ENCODE results near the gene SH2D1A. TPM values are rescaled to one million over a fixed set of nuclear protein-coding genes. Genes with fewer than 3 reads are reported as not detected.
"Not testable (repeated sequence)": the region's sequence is repeated elsewhere in the genome, so short reads cannot be mapped to it uniquely, and the experiment has no call there.

SH2D1A gene
- total RNA-seq, 1 donor from 2014 or later: 0.19 TPM

DNA sequence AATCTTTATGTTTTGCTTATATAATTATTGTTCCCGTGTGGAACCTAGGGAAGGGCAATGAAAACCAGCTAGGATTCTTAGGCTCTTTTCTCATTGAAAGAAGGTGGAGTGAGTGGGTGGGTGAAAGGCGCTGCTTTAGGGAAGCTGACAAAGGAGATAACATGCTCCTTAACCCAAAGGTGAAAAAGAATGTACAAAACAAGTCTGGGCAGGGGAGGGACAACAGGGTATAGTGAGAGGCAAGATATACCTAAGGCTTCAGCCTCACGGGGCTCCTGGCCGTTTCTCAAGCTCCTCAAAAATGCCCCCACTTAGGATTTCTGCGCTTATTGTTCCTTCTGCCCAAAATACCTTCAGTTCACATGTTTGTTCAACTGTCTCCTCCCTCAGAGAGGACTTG, 1.8 kb downstream of the SH2D1A start:
- no peak for DNase-seq (ENCODE audit: low spot score)
- intact Hi-C loops (cut with DNase I): no loop called here

DNA sequence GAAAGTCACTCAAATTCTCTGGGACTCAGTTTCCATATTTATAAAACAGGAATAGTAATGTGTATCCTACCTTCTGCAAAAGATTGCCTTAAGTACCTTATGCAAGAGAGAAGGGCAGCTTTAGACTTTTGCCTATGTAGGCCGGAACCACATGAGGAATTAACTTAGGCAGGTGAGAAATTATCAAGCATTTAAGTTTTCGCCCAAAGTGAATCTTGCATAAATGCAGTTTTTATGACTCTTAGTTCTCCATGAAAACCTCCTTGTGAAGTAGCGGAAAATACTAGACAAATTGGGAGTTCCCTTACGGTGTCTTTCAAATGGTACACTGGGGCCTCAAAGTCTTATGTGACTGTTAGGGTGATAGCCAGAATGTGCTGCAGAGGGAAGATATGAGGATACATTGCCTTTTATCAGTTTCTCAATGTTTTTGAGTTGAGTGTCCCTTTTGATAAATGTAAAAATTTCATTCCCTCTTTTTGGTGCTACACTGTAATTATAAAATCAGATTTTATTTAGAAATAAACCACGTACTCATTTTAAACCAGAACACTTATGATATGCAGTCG, 2.6 kb downstream of the SH2D1A start:
- no peak for DNase-seq (ENCODE audit: low spot score)
- intact Hi-C loops (cut with DNase I): no loop called here

DNA sequence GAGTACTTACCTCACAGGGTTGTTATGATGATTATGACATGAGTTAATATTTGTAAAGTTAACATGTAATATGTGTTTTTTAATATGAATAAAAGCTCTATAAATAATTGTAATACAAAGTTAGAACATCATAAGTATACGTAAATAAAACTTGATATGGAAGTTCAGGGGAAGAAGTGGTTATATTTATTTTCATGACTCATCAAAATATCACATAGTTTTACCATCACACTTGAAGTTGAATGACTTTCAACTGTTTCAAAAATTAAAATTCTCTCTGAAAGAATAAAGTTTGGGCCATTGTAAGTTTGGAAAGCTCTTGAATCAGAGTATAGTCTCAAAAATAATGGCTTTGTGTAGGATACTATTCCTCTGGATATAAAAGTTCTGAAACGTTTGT, 8.3 kb downstream of the SH2D1A start:
- intact Hi-C loops (cut with DNase I): no loop called here

DNA sequence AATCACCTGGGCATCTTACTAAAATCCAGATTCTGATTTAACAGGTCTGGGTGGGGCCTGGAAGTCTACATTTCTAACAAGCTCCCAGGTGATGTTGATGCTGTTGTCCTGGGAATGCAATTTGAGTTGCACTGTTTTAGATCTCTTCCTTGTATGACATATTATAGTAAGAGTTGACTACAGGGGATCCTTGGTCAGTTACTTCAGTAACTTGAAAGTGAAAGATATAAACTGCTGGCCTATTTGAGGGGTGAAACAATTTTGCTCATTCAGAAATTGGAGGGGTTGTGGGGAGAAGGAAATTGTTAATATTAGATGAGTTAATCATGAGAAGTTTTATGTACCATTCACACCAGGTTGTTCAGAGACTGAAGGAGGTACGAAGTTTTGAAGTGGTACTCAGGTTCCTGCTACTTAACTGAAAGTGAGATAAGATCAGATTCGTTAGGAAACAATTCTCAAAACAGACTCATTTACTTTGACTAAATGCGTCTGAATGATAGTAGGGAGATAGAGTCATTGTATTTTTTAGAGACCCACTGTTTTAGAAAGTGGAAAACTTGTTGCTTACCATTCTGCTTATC, 12.5 kb downstream of the SH2D1A start:
- intact Hi-C loops (cut with DNase I): no loop called here
- DNase-seq (ENCODE audit: low spot score): no peak

More for the DNA sequence above, 8.3 kb downstream of the SH2D1A start:
- DNase-seq (ENCODE audit: low spot score): no peak

DNA sequence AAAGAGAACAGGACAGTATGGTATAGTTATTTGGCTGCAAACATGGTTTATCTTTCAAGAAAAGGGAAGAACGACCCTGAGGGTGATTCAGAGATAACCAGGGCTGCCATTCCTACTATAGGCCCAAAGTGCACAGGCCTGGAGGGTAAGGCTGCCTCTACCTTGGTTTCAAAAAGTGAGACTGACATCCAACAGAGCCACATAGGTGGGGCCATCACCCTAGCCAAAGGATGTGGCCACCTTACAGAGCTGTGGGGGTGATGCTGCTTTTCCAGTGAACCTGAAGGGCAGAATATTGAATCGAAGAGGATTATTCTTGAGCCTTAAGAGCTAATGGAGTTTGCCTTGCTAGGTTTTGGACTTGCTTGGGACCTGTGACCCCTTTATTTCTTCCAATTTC, 15.7 kb downstream of the SH2D1A start:
- intact Hi-C loops (cut with DNase I): no loop called here
- no peak for DNase-seq (ENCODE audit: low spot score)

DNA sequence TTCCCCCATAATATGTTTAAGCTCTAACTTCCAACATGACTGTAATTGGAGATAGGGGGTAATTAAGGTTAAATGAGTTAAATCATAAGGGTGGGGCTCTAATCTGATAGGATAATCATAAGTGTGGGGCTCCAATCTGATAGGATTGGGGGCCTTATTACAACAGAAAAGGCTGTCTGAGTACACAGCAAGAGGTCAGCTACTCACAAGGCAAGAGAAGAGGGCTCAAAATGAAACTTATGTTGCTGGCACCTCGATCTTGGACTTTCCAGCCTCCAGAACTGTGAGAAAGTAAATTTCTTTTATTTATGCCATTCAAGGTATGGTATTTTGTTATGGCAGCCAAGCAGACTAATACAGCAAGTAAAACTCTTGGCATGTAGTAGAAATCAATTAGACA, 16.4 kb downstream of the SH2D1A start:
- intact Hi-C loops (cut with DNase I): no loop called here
- no peak for DNase-seq (ENCODE audit: low spot score)

DNA sequence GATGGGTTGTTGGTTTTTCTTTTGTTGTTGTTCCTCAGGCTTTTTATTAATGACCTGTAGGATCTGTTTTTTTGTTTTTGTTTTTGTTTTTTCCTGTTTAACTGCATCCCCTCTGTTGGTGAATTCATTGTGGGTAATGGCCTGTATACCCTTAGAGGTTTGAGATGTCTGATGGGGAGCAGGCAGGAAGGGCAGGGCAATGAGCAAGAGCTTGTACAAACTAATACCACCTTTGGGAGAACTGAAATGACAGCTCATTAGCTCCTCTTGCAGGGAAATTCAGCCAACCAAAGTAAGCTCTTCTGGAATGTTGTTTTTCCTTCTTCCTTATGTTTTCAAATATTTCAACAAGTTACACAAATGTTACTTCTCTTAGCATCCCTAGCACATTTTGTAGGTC, 23.4 kb downstream of the SH2D1A start:
- intact Hi-C loops (cut with DNase I): no loop called here

DNA sequence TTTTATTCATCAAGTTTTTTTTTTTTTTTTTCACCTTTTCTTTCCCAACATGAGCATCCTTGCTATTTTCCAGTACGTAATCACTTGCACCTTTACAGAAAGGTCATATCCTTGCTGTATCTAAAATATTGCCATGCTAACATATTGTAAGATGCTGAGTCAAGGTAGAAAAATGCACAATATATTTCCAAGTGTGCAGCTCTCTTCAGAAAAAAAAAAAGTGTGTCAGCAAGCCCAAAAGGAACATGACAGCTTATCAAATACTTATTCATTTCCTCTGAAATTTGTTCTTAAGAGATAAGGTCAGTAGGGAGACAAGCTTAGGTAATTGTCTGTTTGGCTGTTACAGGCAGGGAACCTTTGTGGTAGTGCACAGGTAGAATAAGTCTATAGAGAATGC, 27.0 kb downstream of the SH2D1A start:
- no peak for DNase-seq (ENCODE audit: low spot score)
- intact Hi-C loops (cut with DNase I): no loop called here

More for the DNA sequence above, 23.4 kb downstream of the SH2D1A start:
- DNase-seq (ENCODE audit: low spot score): no peak

DNA sequence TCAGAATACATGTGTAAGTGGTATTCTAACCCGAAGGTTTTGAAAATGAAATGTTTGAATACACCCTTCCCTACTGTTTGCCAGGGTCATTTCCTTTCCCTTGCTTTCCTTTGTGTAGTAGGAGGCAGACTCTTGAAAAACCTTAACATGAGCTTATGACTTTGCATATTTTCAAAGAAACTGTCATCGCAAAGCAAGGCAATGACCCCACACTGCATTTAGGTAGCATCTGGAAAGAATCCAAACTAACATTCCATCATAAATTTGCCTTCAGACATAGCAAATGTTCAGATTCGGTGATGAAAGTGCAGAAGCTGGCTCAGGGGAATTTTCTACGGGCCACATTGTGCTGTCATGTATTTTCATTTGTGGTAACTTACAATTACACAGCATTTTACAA, 32.3 kb downstream of the SH2D1A start:
- intact Hi-C loops (cut with DNase I): no loop called here
- DNase-seq (ENCODE audit: low spot score): no peak

DNA sequence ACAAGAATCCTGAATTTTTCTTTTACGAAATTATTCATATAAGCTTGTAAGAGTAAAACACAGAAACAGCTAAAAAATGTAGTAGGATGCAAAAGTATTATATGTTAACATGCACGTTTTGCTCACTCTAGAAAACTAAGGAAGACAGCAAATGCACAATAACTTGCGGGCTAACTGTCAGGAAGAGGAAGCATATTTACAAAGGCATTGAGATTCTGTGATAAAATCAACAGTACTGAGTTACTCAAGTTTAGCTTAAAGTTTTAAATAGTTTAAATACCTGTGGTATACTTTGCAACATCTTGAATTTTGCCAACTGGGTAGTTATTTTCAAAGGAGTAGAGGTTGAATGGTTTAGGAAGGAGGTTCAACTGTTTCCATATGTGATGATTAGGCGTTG, 37.0 kb downstream of the SH2D1A start:
- DNase-seq (ENCODE audit: low spot score): no peak
- intact Hi-C loops (cut with DNase I): no loop called here

DNA sequence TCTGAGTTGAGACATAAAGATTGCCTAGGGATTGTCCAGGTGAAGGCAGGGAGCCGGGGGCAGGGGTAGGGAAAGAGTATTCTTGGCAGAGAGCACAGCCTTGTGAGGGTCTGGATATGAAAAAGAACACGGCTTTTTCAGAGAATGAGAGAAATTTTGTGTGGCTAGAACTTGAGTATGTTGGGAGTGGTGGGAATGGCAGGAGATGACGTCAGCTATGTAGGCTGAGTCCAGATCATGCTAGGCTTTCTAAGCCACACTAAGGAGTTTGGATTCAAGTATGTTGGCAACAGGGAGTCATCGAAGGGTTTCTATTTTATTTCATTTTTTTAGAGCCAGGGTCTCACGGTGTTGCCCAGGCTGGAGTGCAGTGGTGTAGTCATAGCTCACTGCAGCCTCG, 40.0 kb downstream of the SH2D1A start:
- no peak for DNase-seq (ENCODE audit: low spot score)
- intact Hi-C loops (cut with DNase I): no loop called here

DNA sequence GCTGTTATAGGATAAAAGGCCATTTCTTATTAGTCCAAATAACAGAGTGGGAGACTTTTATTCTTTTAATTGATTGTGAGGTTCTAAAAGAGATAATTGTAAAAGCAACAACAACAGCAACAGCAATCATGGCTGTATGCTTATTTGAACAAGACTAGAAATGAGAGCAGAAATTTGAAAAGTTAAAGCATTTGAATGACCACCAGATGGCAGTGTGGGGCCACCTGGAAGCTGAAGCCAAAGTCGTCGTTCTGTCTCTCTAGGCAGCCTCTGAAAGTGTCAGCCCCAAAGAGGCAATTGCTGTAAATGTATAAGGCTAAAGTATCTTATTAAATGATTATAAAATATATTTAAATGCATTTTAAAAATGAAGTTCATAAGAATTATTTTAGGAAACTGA, 42.2 kb downstream of the SH2D1A start:
- DNase-seq (ENCODE audit: low spot score): no peak
- intact Hi-C loops (cut with DNase I): no loop called here

DNA sequence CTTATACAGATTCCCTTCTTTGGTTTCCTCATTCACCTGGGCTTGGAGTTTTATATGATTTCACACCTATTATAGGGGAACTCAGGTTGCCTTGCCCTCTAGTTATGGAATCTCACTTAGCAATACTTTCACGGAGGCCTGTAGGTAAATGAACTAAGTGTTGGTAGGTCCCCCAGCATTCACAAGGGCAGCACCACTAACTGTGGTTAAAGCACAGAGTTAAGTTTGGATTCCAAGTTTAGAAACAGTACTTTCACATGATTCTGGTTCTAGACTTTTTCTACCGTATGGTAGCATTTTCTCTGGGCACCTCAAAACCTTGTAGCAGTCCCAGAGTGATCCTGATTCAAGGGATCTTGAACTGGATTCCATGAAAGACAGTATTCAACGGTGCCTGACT, 46.4 kb downstream of the SH2D1A start:
- no peak for DNase-seq (ENCODE audit: low spot score)
- intact Hi-C loops (cut with DNase I): no loop called here

DNA sequence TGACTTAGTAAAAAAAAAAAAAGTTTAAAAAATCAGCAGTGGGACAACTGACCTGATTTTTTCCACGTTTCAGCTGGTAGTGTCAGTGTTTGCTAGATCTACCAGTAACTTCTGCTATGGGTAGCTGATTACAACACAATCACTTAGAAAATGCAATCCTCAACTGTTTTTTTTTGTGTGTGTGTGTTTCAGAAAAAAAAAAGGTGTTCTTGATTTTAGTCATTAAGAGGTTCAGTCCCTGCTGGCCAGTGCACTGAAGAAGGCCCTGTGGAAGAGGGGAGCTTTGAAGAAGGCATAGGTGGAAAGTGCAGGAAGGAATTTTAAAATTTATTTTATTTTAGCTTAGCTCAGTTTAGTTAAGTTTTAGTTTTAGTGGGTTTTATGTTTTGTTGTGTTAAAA, 46.9 kb downstream of the SH2D1A start:
- intact Hi-C loops (cut with DNase I): no loop called here
- DNase-seq (ENCODE audit: low spot score): no peak

DNA sequence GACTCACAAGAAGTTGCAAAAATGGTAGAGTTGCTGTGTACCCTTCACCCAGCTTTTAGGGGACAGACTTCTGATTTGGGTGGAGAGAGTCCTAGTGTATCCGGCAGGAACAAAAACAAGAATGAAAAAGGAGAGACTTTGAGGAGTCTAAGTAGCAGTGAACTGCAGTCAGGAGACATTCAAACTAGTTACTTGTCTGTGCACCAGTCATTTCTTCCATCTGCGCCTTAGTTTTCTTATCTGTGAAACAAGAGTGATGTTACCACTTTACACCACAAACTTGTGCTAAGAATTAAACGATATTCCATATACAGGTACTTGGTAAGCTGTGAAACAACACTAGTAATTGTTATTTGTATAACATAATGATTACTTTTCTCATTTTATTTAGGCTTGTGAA, 47.3 kb downstream of the SH2D1A start:
- DNase-seq (ENCODE audit: low spot score): no peak
- intact Hi-C loops (cut with DNase I): no loop called here

DNA sequence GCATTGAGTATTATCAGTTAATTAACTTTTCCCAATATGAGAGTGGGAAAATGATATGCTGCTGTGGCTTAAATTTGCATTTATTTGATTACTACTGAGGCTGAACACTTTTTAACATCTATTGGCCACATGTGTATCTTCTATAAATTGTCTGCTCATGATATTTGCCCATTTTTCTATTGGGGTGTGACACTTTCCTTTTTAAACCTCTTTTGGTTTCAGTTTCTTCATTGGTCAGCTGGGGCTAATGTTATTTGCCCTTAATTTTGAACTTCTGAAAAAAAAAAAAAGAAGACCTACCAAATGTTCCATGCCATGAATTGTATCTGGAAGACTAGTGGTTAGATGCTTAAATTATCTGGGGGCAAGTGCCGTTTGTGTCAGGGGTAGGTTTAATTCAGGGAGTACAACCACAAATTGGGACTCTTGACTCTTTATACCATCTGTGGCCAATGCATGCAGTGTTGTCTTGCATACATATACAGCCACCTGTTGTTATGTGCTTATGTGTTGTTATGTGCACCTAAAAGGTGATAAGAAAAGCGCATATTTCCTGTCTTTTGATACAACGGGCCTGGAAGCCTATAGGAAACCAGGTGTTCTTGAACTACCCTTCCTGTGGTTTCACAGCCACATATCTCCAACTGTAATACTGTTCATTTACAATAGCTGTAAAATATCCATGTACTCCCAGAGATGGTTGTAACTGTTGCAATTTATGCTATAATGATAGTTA, 49.0 kb downstream of the SH2D1A start:
- intact Hi-C loops (cut with DNase I): no loop called here
- DNase-seq (ENCODE audit: low spot score): no peak

DNA sequence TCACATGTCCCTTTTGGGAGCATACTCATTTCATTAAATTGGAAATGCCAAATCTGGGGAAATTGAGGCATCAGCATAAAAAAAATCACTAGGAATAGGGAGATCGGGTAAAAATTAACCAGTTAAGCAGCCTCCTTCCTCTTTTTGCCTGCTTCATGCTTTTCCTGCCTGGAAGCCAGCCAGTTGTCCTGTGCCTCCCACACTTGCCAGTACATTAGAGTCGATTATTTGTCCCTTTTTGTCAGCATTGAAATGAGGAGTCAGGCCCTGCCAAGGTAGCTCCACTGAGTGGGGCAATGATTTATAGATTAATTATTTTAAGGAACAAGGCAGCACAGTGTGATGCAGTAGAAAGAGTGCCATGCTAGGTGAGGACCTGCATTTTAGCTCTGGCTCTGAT, 55.3 kb downstream of the SH2D1A start:
- DNase-seq (ENCODE audit: low spot score): no peak

DNA sequence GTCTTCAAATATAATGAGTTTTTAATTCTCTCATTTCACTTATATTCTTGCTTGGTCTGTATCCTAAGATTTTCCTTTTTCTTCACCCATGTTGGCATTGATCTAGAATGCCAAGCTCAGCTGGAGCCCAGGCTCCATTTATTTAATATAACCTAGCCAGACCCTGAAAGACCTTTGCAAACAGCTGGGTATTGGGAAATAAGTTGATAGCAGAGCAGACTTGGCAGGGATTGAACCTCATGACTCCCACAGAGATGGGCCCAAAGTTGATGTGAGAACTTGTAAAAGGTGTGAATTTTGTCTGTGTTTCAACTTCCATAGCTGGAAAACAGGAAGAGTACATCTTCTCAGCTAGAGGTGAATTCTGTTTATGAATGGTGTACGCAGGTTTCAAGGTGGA, 59.5 kb downstream of the SH2D1A start:
- DNase-seq (ENCODE audit: low spot score): no peak
- intact Hi-C loops (cut with DNase I): no loop called here

More for the DNA sequence above, 55.3 kb downstream of the SH2D1A start:
- intact Hi-C loops (cut with DNase I): no loop called here

DNA sequence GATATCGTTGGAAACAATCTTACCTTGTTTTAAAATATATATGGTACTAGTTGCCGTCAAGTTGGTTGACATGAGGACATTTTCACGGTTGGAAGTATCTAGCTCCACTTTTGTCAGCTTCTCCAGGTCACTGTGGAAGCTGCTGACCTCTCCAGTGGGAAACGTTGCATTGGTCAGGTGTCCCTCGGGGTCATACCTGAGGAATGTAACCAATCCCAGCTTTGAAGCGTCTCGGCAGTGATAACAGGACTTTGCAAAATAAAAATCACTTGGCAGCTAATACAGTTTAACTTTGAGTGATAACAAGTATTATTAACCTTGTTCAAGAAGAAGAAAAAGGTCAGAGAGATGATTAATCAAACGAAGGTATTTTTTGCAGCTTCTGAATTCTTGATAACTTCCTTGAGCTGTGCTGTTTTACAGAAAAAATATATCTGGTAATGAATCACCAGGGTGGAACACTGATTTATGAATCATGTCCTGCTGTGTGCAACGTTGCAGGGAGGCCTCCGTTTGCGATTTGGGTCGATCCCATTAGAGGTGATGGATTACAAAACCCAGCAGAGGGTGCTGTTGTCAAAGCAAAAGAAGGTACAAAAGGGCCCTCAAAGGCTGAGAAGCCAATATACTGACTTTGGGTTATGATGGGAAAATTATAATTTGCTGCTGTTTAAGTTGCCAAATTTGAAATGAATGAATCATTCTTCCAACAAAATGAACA, 60.1 kb downstream of the SH2D1A start:
- no peak for DNase-seq (ENCODE audit: low spot score)

DNA sequence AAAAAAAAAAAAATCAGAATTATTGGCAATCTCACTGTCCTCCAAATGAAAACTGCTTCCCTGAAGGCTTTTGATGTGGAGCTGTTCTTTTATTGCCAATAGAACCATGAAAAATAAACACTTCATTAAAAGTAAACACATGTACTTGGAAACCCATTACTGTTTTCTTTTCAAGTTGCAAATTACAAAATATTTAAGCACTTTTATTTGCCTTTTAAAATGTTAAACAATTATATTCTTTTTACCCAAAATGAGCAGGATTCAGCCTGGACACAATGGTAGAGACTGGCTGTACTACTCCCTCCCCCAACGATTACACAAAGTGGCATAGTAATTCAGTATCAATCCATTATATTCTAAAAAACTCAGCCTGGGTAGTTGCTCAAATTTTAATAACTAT, 60.9 kb downstream of the SH2D1A start:
- intact Hi-C loops (cut with DNase I): no loop called here
- no peak for DNase-seq (ENCODE audit: low spot score)

More for the DNA sequence above, 60.1 kb downstream of the SH2D1A start:
- intact Hi-C loops (cut with DNase I): no loop called here

DNA sequence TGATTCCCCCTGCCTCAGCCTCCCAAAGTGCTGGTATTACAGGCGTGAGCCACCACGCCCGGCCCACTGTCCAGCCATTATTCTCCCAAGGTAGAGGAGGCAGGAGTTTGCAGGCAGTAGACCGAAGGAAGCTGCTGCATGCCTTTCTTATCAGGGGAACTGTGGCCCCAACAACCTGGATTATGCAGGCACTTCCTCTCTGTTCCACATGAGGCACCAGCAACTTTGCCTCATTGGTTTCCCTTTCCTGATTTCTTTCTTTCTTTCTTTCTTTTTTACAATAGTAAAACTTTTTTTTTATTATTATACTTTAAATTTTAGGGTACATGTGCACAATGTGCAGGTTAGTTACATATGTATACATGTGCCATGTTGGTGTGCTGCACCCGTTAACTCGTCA, 62.0 kb downstream of the SH2D1A start:
- intact Hi-C loops (cut with DNase I); DNase-seq (ENCODE audit: low spot score): not testable (repeated sequence)
